Stimulated activated CD4-positive, alpha-beta T cell treated with anti-CD3 and anti-CD28 coated beads, Interleukin-4, amount 100 ng/mL, for 1 hour (primary cell): ENCODE data around the gene LIMS2.

ENCODE experiments used
- DNase-seq: peaks from one replicate; pipeline ENCODE4 v3.0.0-alpha.2; 2020

The LIMS2 gene

GRCh38 chr2:127596311-127597045 is 78.9 kb downstream of the LIMS2 start:
- no peak for DNase-seq

GRCh38 chr2:127594116-127594591 is 81.2 kb downstream of the LIMS2 start:
- no peak for DNase-seq

- DNase-seq, result no peak
Measured at GRCh38 chr2:127593228-127594115, 81.9 kb downstream of the LIMS2 start.

- DNase-seq, result no peak
Measured at GRCh38 chr2:127592761-127593227, 82.5 kb downstream of the LIMS2 start.

GRCh38 chr2:127591221-127591923 is 84.0 kb downstream of the LIMS2 start:
- DNase-seq, result peak; percentile 72

GRCh38 chr2:127590386-127591190 is 84.7 kb downstream of the LIMS2 start:
- DNase-seq, result no peak

GRCh38 chr2:127589841-127590240 is 85.5 kb downstream of the LIMS2 start:
- DNase-seq, result no peak

- DNase-seq, result no peak
Measured at GRCh38 chr2:127589358-127589757, 86.0 kb downstream of the LIMS2 start.
